MG63 (cell line): ENCODE results near the gene BRD3. TPM values are rescaled to one million over a fixed set of nuclear protein-coding genes. Genes with fewer than 3 reads are reported as not detected.

ENCODE experiments used
- DNase-seq: peaks from one replicate; pipeline ENCODE4 v3.0.0-alpha.2; 2020
- H3K27me3 ChIP-seq: fragments of 250-450 bp; sonication (Bioruptor Pico); 2 replicates; pipeline ENCODE4 v1.5.1; 2020; ENCODE audit warnings: mild to moderate bottlenecking, moderate library complexity
- H3K36me3 ChIP-seq: fragments of 250-450 bp; sonication (Bioruptor Pico); 2 replicates; pipeline ENCODE4 v1.5.1; 2020; ENCODE audit warnings: mild to moderate bottlenecking, moderate library complexity
- H3K4me3 ChIP-seq: fragments of 250-450 bp; sonication (Bioruptor Pico); 2 replicates; pipeline ENCODE4 v1.5.1; 2020; ENCODE audit warnings: mild to moderate bottlenecking, moderate library complexity
- H3K9me3 ChIP-seq: fragments of 250-450 bp; sonication (Bioruptor Pico); 2 replicates; pipeline ENCODE4 v1.5.1; 2020; ENCODE audit warnings: mild to moderate bottlenecking, moderate library complexity
- total RNA-seq: library from RNA; depleted of rRNA; stranded (reverse); fragments of >200 nt; shearing (Covaris generic); gene quantifications from 2 replicates; pipeline ENCODE4 v1.2.3, GENCODE V29; 2014; ENCODE audit warnings: low replicate concordance

Gene BRD3
- total RNA-seq, 1 experiment from 2014 or later = 5.0 TPM

DNA sequence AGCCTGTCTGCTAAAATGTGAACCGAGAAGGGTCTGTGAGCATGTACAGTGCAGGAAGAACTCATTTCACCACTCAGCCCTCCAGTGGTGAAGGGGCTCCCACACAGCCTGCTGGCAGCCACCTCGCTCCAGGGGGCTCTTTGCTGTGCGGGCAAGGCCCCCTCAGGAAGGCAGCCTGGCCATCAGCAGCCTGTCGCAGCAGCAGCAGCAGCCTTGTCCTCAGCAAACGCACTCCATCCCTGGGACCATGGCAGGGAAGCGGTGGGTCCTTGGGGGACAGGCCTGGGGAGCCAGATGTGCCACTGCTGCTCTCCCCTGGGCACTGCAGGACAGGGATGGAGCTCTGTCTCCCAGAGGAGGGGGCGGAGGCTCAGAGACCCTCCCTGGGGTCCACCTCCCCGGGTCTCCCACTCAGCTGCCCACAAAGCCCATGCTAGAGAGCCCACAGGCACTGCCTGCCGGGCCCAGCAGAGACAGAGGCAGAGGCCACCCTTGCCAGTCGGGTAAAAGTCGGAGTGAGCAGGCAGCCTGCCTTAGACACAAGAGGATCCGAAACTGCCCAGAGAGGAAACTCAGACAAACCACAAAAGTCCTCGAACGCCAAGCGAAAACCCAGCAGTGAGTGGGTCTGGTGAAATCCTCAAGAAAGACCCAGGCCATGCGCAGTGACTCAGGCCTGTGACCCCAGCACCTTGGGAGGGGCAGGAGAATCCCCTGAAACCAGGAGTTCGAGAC is 8.0 kb downstream of the BRD3 start:
- DNase-seq = no peak
- Histone ChIP-seq H3K27me3 (no peaks in the 10 kb centered on the region), H3K9me3 (no peaks in the 10 kb centered on the region), H3K4me3 (no peak overlapping the region), H3K36me3 (peaks cover 10% of the 10 kb centered on the region)

DNA sequence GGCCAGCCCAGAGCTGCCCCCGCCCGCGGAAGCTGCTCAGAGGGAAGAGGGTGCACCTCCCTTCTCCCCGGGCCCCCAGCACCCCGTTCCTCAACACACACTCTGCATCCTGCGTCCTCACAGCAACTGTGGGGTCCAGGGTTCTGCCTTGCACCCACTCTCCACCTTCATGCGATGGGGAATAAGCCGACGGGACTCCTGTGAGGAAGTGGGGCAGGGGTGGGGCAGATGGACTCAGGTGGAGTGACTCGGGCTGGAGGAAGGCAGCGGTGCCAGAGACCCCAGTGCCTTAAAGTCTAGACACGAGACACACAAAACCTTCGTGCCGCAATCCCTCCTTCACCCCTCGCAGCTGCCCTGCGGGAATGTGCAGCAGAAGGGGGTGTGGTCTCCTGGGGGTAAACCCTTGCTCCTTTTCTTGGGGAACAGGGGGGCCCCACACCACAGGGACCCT is 8.6 kb downstream of the BRD3 start:
- no peaks in the 10 kb centered on the region for H3K27me3 ChIP-seq
- no peak for DNase-seq
- H3K36me3 ChIP-seq = peaks cover 7% of the 10 kb centered on the region
- no peak overlapping the region; the same call in 1 of the 2 replicates for H3K4me3 ChIP-seq
- no peaks in the 10 kb centered on the region for H3K9me3 ChIP-seq

DNA sequence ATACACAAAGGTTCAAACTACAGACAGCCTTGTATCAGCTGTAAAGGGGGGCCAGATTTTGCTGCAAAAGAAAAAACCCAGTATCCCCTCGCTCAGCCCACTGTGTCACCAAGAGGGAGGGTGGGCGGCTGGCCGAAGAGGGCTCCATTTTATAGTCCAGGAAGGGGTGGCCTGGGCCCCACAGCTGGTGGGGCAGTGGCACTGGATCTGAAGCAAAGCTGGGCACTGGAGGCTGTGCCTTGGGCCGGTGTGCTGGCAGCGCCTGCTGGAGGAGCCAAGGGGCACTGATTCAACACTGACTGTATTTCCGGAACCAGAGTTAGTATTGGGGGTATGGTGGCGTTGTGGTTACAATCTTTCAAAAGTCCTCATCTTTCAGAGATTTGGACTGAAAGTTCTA is 9.1 kb downstream of the BRD3 start:
- Histone ChIP-seq H3K36me3 (peaks cover 7% of the 10 kb centered on the region), H3K27me3 (no peaks in the 10 kb centered on the region), H3K4me3 (no peak overlapping the region; the same call in 1 of the 2 replicates), H3K9me3 (no peaks in the 10 kb centered on the region)
- peak; percentile 80 for DNase-seq

DNA sequence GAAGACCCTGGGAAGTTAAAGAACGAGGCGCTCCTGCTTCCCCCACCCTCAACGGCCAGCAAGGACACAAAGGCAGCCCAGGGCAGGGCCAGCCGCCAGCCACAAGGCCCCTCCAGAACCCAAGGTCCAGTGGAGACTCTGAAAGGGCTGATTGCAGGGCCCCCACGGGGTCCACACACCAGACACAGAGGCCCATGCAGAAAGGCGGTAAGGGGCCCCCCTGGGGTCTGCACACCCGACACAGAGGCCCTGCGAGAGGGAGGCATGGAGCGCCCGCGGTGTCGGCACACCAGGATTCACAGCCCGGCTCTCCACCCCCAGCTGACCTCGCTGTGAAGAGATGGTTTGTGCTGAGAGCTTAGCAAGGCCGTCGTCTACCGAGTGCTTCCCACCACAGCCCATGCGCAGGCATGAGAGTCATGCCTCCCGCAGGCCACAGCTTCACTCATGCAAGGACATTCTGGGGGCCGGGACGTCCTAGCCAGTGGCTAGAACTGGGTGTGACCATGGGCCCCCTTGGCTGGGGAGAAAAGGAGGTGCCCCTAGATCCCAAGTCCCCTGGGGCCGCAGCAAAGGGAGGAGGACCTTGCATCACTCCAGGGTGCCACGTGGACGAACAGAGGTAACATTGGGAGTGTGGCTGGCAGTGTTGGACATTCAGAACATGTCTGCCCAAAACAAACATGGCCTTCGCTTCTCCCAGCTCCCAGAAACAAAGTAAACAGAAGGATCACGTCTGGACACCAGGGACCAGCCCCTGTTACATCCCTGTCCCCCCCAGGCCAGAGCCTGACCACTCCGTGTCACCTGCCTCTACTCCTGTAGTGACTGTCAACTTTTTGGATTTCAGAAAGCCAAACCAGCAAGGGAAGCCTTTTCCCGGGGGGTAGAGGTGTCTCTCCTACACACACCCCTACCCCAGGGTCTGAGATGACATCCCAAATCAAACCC is 9.8 kb downstream of the BRD3 start:
- Histone ChIP-seq H3K9me3 (no peaks in the 10 kb centered on the region), H3K27me3 (no peaks in the 10 kb centered on the region), H3K4me3 (no peak overlapping the region; the same call in 1 of the 2 replicates), H3K36me3 (peaks cover 8% of the 10 kb centered on the region)
- no peak for DNase-seq

DNA sequence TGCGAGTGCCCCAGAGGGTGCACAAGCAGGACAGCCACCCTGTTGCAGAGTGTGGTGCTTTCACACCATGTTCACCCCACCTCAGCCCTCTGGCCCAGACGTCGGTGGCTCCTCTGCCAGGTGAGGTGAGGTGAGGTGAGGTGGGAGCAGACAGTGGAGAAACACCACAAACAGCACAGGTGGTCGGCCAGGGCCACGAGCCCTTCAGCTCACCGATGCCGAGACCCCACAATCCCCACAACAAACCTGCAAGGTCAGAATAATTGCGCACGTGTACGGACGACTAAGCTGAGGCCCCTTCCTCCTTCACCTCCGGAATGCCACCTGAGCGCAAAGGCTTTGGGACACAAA is 10.5 kb downstream of the BRD3 start:
- H3K4me3 ChIP-seq = no peak overlapping the region
- no peaks in the 10 kb centered on the region for H3K9me3 ChIP-seq
- H3K36me3 ChIP-seq = peaks cover 15% of the 10 kb centered on the region
- no peak for DNase-seq
- H3K27me3 ChIP-seq = no peaks in the 10 kb centered on the region

DNA sequence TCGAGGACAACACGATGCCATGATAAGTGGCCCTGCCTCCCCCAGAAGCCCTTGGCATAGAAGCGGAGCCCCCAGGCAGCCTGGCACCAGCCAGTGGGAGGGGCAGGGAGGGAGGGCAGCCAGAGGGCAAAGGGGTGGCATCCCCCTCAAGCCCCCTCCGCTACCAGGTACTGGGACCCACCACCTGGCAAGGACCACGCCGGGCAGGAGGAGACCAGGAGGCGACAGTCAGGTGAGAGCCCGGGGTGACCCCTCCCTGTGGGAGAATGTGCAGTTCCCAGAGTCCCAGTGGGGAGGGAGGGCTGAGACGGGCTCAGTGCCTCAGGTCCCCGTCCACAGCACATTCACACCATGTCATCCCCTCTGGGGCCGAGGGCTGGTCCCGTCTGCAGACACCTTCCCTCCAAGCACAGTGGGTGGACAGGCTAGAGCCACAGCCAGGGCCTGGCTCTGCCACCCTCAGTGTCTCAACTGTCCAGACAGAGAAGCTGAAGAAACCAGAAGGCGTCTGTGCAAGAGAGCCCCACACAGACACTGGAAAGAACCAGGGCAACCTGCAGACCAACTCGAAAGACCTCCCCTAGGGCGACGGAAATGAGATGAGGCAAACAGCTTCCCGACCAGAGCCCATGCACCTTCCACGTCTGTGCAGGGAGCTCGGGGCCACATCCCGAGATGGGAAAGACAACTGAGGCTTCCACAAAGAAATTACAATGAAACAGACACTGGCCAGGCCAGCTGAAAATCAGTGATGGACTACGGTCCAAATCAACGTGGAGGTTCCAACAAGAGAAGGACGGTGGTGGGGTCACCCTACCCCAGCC is 11.1 kb downstream of the BRD3 start:
- Histone ChIP-seq H3K27me3 (no peaks in the 10 kb centered on the region), H3K4me3 (no peak overlapping the region), H3K36me3 (peaks cover 18% of the 10 kb centered on the region), H3K9me3 (no peaks in the 10 kb centered on the region)
- DNase-seq = no peak

DNA sequence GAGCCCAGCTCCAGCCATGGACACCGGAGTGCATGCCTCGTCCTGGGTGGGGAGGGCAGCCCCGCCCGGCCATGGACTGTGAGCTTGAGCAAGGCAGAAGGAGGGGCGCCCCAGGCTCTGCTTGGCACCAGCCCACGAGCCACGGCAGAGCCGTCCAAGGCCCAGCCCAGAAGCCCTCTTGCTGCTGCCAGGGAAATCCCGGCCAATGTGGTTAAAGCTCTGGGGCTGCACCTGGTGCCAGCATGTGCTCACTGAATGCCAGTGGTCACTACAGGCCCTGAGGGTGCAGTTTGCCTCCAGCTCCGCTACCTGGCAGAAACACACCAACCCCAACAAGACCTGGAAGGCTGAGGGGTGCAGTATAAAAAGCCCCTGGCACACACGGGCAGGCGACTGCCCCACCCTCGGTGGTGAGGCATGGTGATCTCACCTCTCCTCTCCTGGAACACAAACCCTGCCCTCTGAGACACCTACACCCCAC is 11.8 kb downstream of the BRD3 start:
- peak; percentile 95 for DNase-seq
- Histone ChIP-seq H3K36me3 (peaks cover 21% of the 10 kb centered on the region), H3K27me3 (no peaks in the 10 kb centered on the region), H3K9me3 (no peaks in the 10 kb centered on the region), H3K4me3 (peak overlapping the region; percentile 7; the same call in 1 of the 2 replicates)

DNA sequence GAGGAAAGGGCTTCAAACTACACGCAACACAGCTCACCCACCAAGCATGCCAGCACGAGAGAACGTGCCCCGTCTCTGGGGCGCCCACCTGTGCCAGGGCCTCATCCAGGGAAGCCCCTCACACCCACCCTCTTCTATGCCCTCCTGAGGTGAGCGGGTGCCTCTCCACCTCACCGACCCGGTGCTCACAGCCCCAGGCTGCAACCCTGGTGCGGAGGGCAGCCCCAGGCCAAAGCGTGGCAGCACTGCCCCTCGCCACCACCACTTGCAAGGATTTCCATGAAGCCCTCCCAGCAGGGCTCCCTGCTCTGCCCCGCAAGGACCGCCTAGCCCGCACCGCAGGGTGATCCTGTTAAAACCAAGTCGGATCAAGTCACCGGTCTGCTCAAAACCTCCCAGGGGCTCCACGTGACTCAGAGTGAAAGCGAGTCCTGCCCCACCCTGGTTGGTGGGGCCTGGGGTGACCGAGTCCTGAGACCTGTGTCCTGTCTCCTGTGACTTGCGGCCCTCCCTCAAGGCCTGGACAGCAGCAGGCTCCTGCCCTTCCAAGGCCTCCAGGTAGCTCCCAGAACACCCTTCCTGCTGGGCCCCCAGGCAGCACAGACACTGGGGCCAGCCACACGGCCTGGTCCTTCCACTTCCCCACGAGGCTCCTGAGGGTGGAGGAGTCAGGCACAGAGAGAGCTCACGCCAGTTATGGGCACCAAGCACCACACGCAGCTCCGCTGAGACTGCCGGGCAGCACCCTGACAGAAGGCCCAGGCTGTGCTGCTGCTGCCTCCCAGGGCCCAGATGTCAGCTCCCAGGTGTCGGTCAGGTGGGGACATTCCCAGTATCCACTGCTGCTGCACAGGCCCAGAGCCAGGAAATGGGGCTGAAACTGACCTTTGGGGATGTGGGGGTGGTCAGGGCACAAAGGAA is 12.7 kb downstream of the BRD3 start:
- no peaks in the 10 kb centered on the region for H3K27me3 ChIP-seq
- no peak overlapping the region; the same call in 1 of the 2 replicates for H3K4me3 ChIP-seq
- H3K9me3 ChIP-seq = no peaks in the 10 kb centered on the region
- DNase-seq = no peak
- peaks cover 22% of the 10 kb centered on the region for H3K36me3 ChIP-seq

DNA sequence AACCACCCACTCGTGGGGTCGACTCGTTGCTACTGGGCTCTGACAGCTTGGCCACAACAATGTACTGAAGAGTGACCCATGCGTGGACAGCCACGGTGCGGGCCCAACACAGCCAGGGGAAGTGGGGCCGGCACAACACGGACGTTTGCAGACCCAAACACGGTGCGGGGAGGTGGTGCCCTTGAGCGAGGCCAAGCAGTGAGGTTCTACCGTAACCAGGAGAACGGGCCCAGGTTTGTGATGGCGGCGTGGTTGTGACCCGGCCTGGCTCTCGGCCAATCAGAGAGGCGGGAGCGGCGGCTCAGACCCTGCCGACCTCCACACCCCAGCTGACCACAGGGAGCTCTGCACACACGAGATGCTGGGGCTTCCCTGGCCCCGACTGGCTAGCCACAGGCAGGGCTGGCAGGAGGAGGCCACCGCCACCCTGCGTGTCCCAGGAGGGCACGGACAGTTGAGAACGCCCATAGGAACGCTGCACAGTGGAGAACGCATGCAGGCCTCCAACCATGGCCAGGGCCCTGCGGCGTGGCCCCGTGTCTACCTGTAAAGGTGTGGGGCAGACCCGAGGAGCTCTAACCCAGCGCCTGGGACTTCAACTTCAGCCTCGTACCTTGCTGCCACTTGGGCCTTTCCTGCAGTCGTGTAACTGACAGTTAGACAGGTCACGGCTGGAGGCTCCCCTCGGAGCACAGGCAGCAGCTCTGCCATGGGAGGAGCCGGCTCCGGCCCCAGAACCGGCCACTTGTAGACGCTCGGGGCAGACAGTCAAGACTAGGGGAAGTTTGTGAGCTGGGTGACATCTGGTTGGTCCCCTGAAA is 13.7 kb downstream of the BRD3 start:
- H3K27me3 ChIP-seq = no peaks in the 10 kb centered on the region
- H3K36me3 ChIP-seq = peaks cover 26% of the 10 kb centered on the region
- DNase-seq = no peak
- H3K9me3 ChIP-seq = no peaks in the 10 kb centered on the region
- no peak overlapping the region for H3K4me3 ChIP-seq

DNA sequence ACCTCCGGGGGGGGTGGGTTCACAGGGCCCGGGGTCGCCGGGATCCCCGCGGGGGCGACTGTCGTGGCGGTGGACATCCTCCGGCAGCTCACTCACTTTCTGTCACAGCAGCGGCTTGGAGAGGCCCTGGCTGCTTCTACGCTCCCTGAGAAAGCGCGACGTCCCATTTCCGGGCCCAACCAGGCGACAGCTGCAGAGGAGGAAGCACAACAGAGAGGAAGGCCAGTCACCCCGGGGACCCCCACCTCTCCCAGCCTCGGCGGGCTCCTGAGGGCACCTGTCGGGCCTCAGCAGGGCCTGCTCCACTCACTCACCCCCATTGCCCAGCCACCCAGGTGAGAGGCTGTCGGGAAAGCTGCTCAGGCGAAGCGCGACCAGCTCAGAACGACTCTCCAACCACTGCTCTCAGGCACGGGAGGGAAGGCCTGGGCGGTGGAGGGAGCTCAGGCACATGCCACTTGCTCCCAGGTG is 14.4 kb downstream of the BRD3 start:
- Histone ChIP-seq H3K27me3 (no peaks in the 10 kb centered on the region), H3K4me3 (no peak overlapping the region), H3K36me3 (peaks cover 27% of the 10 kb centered on the region), H3K9me3 (no peaks in the 10 kb centered on the region)
- DNase-seq = no peak

DNA sequence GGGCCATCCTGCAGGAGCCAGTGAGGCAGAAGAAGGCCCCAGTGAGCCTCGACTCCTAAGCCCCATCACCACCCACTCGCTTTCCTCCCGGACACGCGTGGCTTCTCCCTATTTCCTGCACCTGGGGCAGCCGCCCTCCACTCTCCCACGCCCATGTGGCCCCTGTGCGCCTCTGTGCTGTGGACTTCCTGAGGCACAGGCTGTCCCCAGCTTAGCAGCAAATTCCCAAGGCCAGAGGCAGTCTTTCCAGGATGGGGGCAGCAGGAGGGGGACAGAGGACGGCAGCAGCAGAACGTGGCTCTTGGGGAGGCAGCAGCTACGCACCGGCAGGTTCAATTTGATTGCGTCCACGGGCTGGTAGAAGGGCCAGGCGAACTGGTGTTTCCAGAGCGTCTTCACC is 14.9 kb downstream of the BRD3 start:
- Histone ChIP-seq H3K27me3 (no peaks in the 10 kb centered on the region), H3K4me3 (no peak overlapping the region), H3K36me3 (peaks cover 23% of the 10 kb centered on the region), H3K9me3 (no peaks in the 10 kb centered on the region)
- DNase-seq = no peak

DNA sequence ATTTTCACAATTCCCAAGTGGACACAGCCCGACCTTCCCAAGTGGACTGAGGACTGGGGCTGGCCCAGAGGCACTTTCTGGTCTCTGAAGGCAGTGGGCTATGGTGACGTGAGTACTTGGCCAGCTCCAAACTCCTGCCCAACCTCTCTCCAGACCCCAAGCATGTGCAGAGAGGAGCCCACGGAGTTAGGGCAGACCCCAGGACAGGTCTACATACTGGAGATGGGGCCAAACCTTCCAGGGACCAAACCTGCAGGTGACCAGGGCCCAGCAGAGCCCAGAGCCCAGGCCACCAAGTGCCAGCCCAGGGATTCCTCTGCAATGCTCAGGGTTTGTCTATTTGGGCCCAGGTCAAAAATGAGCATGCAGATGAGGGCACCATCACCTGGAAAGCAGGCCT is 15.3 kb downstream of the BRD3 start:
- Histone ChIP-seq H3K4me3 (no peak overlapping the region), H3K27me3 (no peaks in the 10 kb centered on the region), H3K9me3 (no peaks in the 10 kb centered on the region), H3K36me3 (peaks cover 23% of the 10 kb centered on the region)
- DNase-seq = no peak

DNA sequence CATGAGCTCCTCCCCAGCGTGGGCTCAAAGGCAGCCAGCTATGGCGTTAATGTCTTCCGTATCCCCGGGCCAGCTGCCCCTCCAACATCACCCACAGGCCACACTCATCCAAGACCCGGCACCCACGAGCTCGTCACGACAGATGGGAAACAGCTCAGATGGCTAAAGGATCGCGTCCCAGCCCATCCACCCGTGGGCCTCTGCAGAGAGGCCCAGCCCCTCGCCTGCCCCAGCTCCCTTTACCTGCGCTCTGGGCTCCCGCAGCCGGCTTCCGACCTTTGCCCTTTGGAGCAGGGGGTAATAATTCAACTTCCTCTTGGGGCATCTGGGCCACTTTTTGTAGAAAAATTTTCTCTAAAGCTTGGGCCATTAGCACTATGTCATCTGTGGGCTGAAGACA is 16.5 kb downstream of the BRD3 start:
- Histone ChIP-seq H3K36me3 (peaks cover 23% of the 10 kb centered on the region), H3K9me3 (no peaks in the 10 kb centered on the region)
- DNase-seq = no peak

DNA sequence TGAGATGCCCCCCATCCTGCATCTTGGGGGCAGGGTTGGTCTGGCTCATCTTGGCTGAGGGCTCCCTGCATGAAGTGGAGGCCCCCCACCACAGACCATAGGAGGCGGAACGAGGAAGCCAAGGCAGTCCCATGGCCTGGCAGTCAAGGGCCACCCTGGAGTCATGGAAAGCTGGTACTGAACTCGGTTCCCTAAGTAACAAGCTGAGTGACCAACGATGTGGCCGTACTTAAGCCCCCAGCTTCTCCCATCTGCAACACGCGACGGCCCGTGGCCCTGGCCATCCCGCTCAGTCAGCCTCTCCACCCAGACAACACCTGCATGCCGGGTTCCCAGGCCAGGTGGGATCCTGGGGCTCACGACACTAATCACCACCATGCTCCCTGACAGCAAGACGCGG is 17.1 kb downstream of the BRD3 start:
- Histone ChIP-seq H3K27me3 (no peaks in the 10 kb centered on the region), H3K9me3 (no peaks in the 10 kb centered on the region), H3K36me3 (peaks cover 23% of the 10 kb centered on the region), H3K4me3 (no peak overlapping the region)
- no peak for DNase-seq

More for the DNA sequence above, 16.5 kb downstream of the BRD3 start:
- Histone ChIP-seq H3K27me3 (no peaks in the 10 kb centered on the region), H3K4me3 (no peak overlapping the region)
